HG03175 (cell line): ENCODE measurements around the gene RERE.
"Not testable (repeated sequence)": the region's sequence is repeated elsewhere in the genome, so short reads cannot be mapped to it uniquely, and the experiment has no call there.

Experiments
- ATAC-seq: cut with Tn5 transposase; IDR thresholded peaks from one replicate; pipeline ENCODE4 v1.9.1; 2021; ENCODE audit warnings: mild to moderate bottlenecking, moderate library complexity; ENCODE audit not compliant: unreplicated experiment

Gene RERE

GRCh38 chr1:8619917-8620502, 197.4 kb downstream of the RERE start:
- not testable (repeated sequence) for ATAC-seq

- not testable (repeated sequence) for ATAC-seq
Measured at GRCh38 chr1:8619419-8619818, 198.0 kb downstream of the RERE start.

GRCh38 chr1:8616791-8617190, 200.6 kb downstream of the RERE start:
- ATAC-seq = not testable (repeated sequence)

- ATAC-seq = not testable (repeated sequence)
Measured at GRCh38 chr1:8611634-8612515, 205.6 kb downstream of the RERE start.

GRCh38 chr1:8607906-8608305, 209.5 kb downstream of the RERE start:
- ATAC-seq = no peak

- ATAC-seq = peak; percentile 90
Measured at GRCh38 chr1:8604041-8604945, 213.1 kb downstream of the RERE start.

GRCh38 chr1:8603220-8603616, 214.2 kb downstream of the RERE start:
- ATAC-seq = no peak

- no peak for ATAC-seq
Measured at GRCh38 chr1:8602471-8603219, 214.8 kb downstream of the RERE start.

GRCh38 chr1:8600336-8600735, 217.1 kb downstream of the RERE start:
- no peak for ATAC-seq

GRCh38 chr1:8599646-8600212, 217.7 kb downstream of the RERE start:
- no peak for ATAC-seq

GRCh38 chr1:8598783-8599182, 218.7 kb downstream of the RERE start:
- ATAC-seq = no peak

GRCh38 chr1:8598060-8598724, 219.2 kb downstream of the RERE start:
- no peak for ATAC-seq

GRCh38 chr1:8597455-8597854, 220.0 kb downstream of the RERE start:
- no peak for ATAC-seq

GRCh38 chr1:8595941-8596340, 221.5 kb downstream of the RERE start:
- no peak for ATAC-seq

- ATAC-seq = no peak
Measured at GRCh38 chr1:8595332-8595731, 222.1 kb downstream of the RERE start.

- ATAC-seq = not testable (repeated sequence)
Measured at GRCh38 chr1:8593292-8593691, 224.1 kb downstream of the RERE start.

GRCh38 chr1:8591569-8591968, 225.9 kb downstream of the RERE start:
- no peak for ATAC-seq

GRCh38 chr1:8590721-8591351, 226.6 kb downstream of the RERE start:
- ATAC-seq = no peak

GRCh38 chr1:8589571-8589970, 227.9 kb downstream of the RERE start:
- no peak for ATAC-seq
